Liver (tissue), 9 donors: Measurements from ENCODE around the gene METTL6. TPM values are rescaled to one million over a fixed set of nuclear protein-coding genes. Genes with fewer than 3 reads are reported as not detected.
"Not testable (repeated sequence)": the region's sequence is repeated elsewhere in the genome, so short reads cannot be mapped to it uniquely, and the experiment has no call there.

Source experiments
- DNase-seq: peaks from one replicate; pipeline ENCODE4 v3.0.0-alpha.2; 2017; ENCODE audit warnings: low spot score
- H3K27ac ChIP-seq, 2 donors: one replicate each; pipeline ENCODE4 v1.7.0; 2013; ENCODE audit warnings: inconsistent platforms in 2 of 2, low read length in 2 of 2, control low read depth in 1 of 2, low read depth in 1 of 2, mild to moderate bottlenecking in 1 of 2
- H3K27me3 ChIP-seq, 4 donors: one replicate each; pipeline versions ENCODE4 v1.6.1 to v1.7.0; 2013; ENCODE audit warnings: low read length in 3 of 4, inconsistent platforms in 1 of 4, mild to moderate bottlenecking in 1 of 4, moderate library complexity in 1 of 4; ENCODE audit not compliant: control insufficient read depth in 4 of 4, insufficient read depth in 4 of 4
- H3K36me3 ChIP-seq, 4 donors: one replicate each; pipeline versions ENCODE4 v1.6.1 to v1.7.0; 2013; ENCODE audit warnings: low read length in 3 of 4, mild to moderate bottlenecking in 3 of 4, low read depth in 1 of 4, moderate library complexity in 1 of 4; ENCODE audit not compliant: control insufficient read depth in 4 of 4, insufficient read depth in 3 of 4
- H3K4me1 ChIP-seq, 4 donors: one replicate each; pipeline versions ENCODE4 v1.6.1 to v1.7.0; 2013; ENCODE audit warnings: low read length in 3 of 4, mild to moderate bottlenecking in 3 of 4, moderate library complexity in 1 of 4; ENCODE audit not compliant: control insufficient read depth in 4 of 4, insufficient read depth in 4 of 4
- H3K4me3 ChIP-seq, 3 donors: one replicate each; pipeline versions ENCODE4 v1.6.1 to v1.7.0; 2013; ENCODE audit warnings: low read length in 3 of 3, control low read depth in 1 of 3, low read depth in 1 of 3, mild to moderate bottlenecking in 1 of 3
- H3K9ac ChIP-seq, 2 donors: one replicate each; pipeline ENCODE4 v1.7.0; 2013; ENCODE audit warnings: low read length in 2 of 2, mild to moderate bottlenecking in 2 of 2, moderate library complexity in 2 of 2, control low read depth in 1 of 2, low read depth in 1 of 2
- H3K9me3 ChIP-seq, 4 donors: one replicate each; pipeline versions ENCODE4 v1.6.1 to v1.7.0; 2013; ENCODE audit warnings: low read length in 3 of 4; ENCODE audit not compliant: control insufficient read depth in 4 of 4
- CTCF ChIP-seq: fragments of 150-350 bp; IDR thresholded peaks from 2 replicates; pipeline ENCODE4 v1.5.1; 2017; ENCODE audit warnings: improper control_type of control experiment, low read depth, low read length; ENCODE audit not compliant: missing input control
- EGR1 ChIP-seq, 2 donors: IDR thresholded peaks; 2 replicates each; pipeline ENCODE4 v1.6.1; 2016 to 2018; ENCODE audit warnings: antibody characterized with exemption in 2 of 2, low read depth in 2 of 2
- FOXA1 ChIP-seq: IDR thresholded peaks from 2 replicates; pipeline ENCODE4 v1.6.1; 2016; ENCODE audit warnings: antibody characterized with exemption
- FOXA2 ChIP-seq: IDR thresholded peaks from 2 replicates; pipeline ENCODE4 v1.6.1; 2016; ENCODE audit warnings: antibody characterized with exemption
- GABPA ChIP-seq, 2 donors: IDR thresholded peaks in 1 of 2; conservative IDR thresholded peaks in 1 of 2; 2 replicates each; pipeline ENCODE4 v1.6.1; 2016; ENCODE audit warnings: antibody characterized with exemption in 2 of 2, mild to moderate bottlenecking in 1 of 2, moderate library complexity in 1 of 2
- HNF4A ChIP-seq, 2 donors: conservative IDR thresholded peaks; 2 replicates each; pipeline ENCODE4 v1.6.1; 2016; ENCODE audit warnings: antibody characterized with exemption in 2 of 2, mild to moderate bottlenecking in 2 of 2
- HNF4G ChIP-seq: IDR thresholded peaks from 2 replicates; pipeline ENCODE4 v1.6.1; 2016; ENCODE audit warnings: antibody characterized with exemption
- JUND ChIP-seq, 2 donors: IDR thresholded peaks; 2 replicates each; pipeline ENCODE4 v1.6.1; 2016; ENCODE audit warnings: antibody characterized with exemption in 2 of 2
- NR2F2 ChIP-seq: IDR thresholded peaks from 2 replicates; pipeline ENCODE4 v1.6.1; 2016; ENCODE audit warnings: antibody characterized with exemption
- RAD21 ChIP-seq, 2 donors: IDR thresholded peaks; 2 replicates each; pipeline ENCODE4 v1.6.1; 2016; ENCODE audit warnings: antibody characterized with exemption in 2 of 2, mild to moderate bottlenecking in 2 of 2
- REST ChIP-seq: IDR thresholded peaks from 2 replicates; pipeline ENCODE4 v1.6.1; 2016; ENCODE audit warnings: antibody characterized with exemption, mild to moderate bottlenecking
- RXRA ChIP-seq, 2 donors: IDR thresholded peaks; 2 replicates each; pipeline ENCODE4 v1.6.1; 2017 to 2018; ENCODE audit warnings: antibody characterized with exemption in 2 of 2, mild to moderate bottlenecking in 1 of 2
- SP1 ChIP-seq: IDR thresholded peaks from 2 replicates; pipeline ENCODE4 v1.6.1; 2018; ENCODE audit warnings: antibody characterized with exemption, mild to moderate bottlenecking
- TAF1 ChIP-seq: conservative IDR thresholded peaks from 2 replicates; pipeline ENCODE4 v1.6.1; 2016; ENCODE audit warnings: antibody characterized with exemption, mild to moderate bottlenecking
- YY1 ChIP-seq: IDR thresholded peaks from 2 replicates; pipeline ENCODE4 v1.6.1; 2016; ENCODE audit warnings: antibody characterized with exemption, mild to moderate bottlenecking
- WGBS: extraction: QIAGEN DNeasy Blood & Tissue Kit; methylation state at CpG from one replicate; pipeline ENCODE4 v1.1.7; 2013; 5-methylcytosine and 5-hydroxymethylcytosine counted together
- polyA plus RNA-seq, 2 donors: library from polyadenylated mRNA; stranded (reverse) in 1 of 2; unstranded in 1 of 2; fragments of 200-250 nt in 1 of 2; fragments of >200 nt in 1 of 2; fragmentation: Nextera tagmentation in 1 of 2; extraction: Ambion mirVana in 1 of 2; gene quantifications; one replicate each; pipeline versions ENCODE4 v1.2.1 to v1.2.3, GENCODE V29; 2013 to 2015
- total RNA-seq, 2 donors: library from RNA; depleted of rRNA; stranded (reverse); fragments of >200 nt; gene quantifications; one replicate each; pipeline ENCODE4 v1.2.3, GENCODE V29; 2014
- TF ChIP-seq, protein P1 (sequence below): IDR thresholded peaks from 2 replicates; pipeline ENCODE4 v1.6.1; 2016; ENCODE audit warnings: antibody characterized with exemption
- TF ChIP-seq, protein P2 (sequence below): IDR thresholded peaks from 2 replicates; pipeline ENCODE4 v1.6.1; 2016; ENCODE audit warnings: antibody characterized with exemption
- TF ChIP-seq, protein P3 (sequence below): IDR thresholded peaks from 2 replicates; pipeline ENCODE4 v1.6.1; 2016; ENCODE audit warnings: antibody characterized with exemption
- donor health status: healthy.
- donor health status: healthy.
- donor health status: healthy.
- donor health status: healthy.
- donor health status: healthy.

Gene METTL6
- total and polyA plus RNA-seq, 4 donors: 2.0 to 9.1 (median 5.9) TPM

DNA sequence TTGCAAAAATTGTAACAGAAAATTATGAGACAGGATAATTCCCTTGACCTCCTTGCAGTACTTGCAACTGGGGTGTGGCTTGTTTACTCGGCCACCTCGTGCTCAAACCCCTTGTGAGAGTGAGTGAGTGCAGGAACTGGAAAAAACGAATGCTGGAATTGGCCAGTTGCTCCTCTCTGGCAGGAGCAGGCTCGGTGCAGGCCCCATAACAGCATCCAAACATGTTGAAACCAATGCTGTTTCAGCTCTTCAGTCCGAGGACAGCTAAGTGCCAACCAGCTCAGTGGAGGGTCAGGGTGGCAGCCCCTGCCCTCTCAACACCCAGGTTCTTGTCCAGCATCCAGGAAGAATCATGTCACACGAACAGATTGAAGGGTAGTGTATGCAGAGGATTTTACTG is 36.9 kb downstream of the METTL6 start:
- Histone ChIP-seq H3K36me3 (no peaks in the 10 kb centered on the region), H3K27ac (no peak overlapping the region), H3K9me3 (no peaks in the 10 kb centered on the region), H3K4me3 (no peak overlapping the region), H3K4me1 (peaks cover 1 to 19% (median 11%) of the 10 kb centered on the region in 4 donors), H3K9ac (no peak overlapping the region), H3K27me3 (no peaks in the 10 kb centered on the region)
- 77% methylated on average over 6 of the region's 6 CpGs for WGBS
- TF ChIP-seq HNF4G (no peak), FOXA1 (no peak), SP1 (no peak), TAF1 (no peak), REST (no peak), HNF4A (conservative IDR thresholded peaks at IDR 0.05) (no peak), NR2F2 (no peak), CTCF (no peak), RXRA (IDR thresholded peaks at IDR 0.05) (no peak), FOXA2 (no peak), RAD21 (IDR thresholded peaks at IDR 0.05) (no peak), EGR1 (IDR thresholded peaks at IDR 0.05; ENCODE audit: low read depth in 2 of 2) (no peak), GABPA (IDR thresholded peaks at IDR 0.05 in 1 of 2, conservative IDR thresholded peaks at IDR 0.05 in 1 of 2) (no peak), JUND (IDR thresholded peaks at IDR 0.05) (no peak), YY1 (no peak)
- TF ChIP-seq, protein P1, sequence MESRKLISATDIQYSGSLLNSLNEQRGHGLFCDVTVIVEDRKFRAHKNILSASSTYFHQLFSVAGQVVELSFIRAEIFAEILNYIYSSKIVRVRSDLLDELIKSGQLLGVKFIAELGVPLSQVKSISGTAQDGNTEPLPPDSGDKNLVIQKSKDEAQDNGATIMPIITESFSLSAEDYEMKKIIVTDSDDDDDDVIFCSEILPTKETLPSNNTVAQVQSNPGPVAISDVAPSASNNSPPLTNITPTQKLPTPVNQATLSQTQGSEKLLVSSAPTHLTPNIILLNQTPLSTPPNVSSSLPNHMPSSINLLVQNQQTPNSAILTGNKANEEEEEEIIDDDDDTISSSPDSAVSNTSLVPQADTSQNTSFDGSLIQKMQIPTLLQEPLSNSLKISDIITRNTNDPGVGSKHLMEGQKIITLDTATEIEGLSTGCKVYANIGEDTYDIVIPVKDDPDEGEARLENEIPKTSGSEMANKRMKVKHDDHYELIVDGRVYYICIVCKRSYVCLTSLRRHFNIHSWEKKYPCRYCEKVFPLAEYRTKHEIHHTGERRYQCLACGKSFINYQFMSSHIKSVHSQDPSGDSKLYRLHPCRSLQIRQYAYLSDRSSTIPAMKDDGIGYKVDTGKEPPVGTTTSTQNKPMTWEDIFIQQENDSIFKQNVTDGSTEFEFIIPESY: no peak
- TF ChIP-seq, protein P2, sequence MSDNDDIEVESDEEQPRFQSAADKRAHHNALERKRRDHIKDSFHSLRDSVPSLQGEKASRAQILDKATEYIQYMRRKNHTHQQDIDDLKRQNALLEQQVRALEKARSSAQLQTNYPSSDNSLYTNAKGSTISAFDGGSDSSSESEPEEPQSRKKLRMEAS: no peak
- TF ChIP-seq, protein P3, sequence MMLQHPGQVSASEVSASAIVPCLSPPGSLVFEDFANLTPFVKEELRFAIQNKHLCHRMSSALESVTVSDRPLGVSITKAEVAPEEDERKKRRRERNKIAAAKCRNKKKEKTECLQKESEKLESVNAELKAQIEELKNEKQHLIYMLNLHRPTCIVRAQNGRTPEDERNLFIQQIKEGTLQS: no peak
- DNase-seq: no peak

DNA sequence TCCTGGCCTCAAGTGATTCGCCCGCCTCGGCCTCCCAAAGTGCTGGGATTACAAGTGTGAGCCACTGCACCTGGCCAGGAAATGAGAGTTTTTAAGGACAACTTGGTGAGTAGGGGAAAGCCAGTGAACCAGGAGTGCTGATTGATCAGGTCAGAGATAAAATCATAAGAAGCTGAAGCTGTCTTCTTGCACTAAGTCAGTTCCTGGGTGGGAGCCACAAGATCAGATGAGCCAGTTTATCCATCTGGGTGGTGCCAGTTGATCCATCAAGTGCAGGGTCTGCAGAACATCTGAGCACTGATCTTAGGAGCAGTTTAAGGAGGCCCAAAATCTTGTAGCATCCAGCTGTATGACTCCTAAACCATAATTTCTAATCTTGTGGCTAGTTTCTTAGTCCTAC is 39.0 kb downstream of the METTL6 start:
- not testable (repeated sequence) for H3K9me3 ChIP-seq, DNase-seq, H3K27me3 ChIP-seq, H3K9ac ChIP-seq, H3K27ac ChIP-seq, H3K36me3 ChIP-seq, H3K4me3 ChIP-seq
- WGBS: 95% methylated on average over 3 of the region's 3 CpGs
- H3K4me1 ChIP-seq: peaks cover 1 to 25% (median 12%) of the 10 kb centered on the region in 4 donors
